Trophoblast cell (in vitro differentiated cells and primary cell): ENCODE results near the gene SSBP2.

Experiments used
- DNase-seq, 2 donors: peaks; one replicate each; pipeline ENCODE4 v3.0.0-alpha.2; 2016
- H2AFZ ChIP-seq: 2 replicates; pipeline ENCODE4 v1.6.1; 2013; ENCODE audit warnings: low read length, moderate library complexity, mild to moderate bottlenecking; ENCODE audit not compliant: insufficient read depth, poor library complexity
- H2AK5ac ChIP-seq: 2 replicates; pipeline ENCODE4 v1.6.1; 2013; ENCODE audit warnings: mild to moderate bottlenecking, low read length
- H2BK120ac ChIP-seq: 2 replicates; pipeline ENCODE4 v1.6.1; 2013; ENCODE audit warnings: low read length, mild to moderate bottlenecking, moderate library complexity; ENCODE audit not compliant: insufficient read depth, poor library complexity
- H2BK12ac ChIP-seq: 2 replicates; pipeline ENCODE4 v1.6.1; 2013; ENCODE audit warnings: mild to moderate bottlenecking, low read length, moderate library complexity
- H2BK5ac ChIP-seq: 2 replicates; pipeline ENCODE4 v1.6.1; 2013; ENCODE audit warnings: low read length, low read depth, moderate library complexity, mild to moderate bottlenecking; ENCODE audit not compliant: poor library complexity
- H3K14ac ChIP-seq: 2 replicates; pipeline ENCODE4 v1.6.1; 2013; ENCODE audit warnings: mild to moderate bottlenecking, low read length
- H3K18ac ChIP-seq: 2 replicates; pipeline ENCODE4 v1.6.1; 2013; ENCODE audit warnings: mild to moderate bottlenecking, low read length
- H3K23ac ChIP-seq: 2 replicates; pipeline ENCODE4 v1.6.1; 2013; ENCODE audit warnings: low read length
- H3K27ac ChIP-seq: 2 replicates; pipeline ENCODE4 v1.5.1; 2013; ENCODE audit warnings: low read depth, mild to moderate bottlenecking, inconsistent platforms, low read length, moderate library complexity
- H3K27me3 ChIP-seq: 2 replicates; pipeline ENCODE4 v1.6.1; 2013; ENCODE audit warnings: inconsistent platforms, mild to moderate bottlenecking, low read length, moderate library complexity; ENCODE audit not compliant: insufficient read depth
- H3K36me3 ChIP-seq, 2 experiments: 1 replicate in 1 of 2; 2 replicates in 1 of 2; pipeline ENCODE4 v1.6.1; 2013; ENCODE audit warnings: low read length in 2 of 2, mild to moderate bottlenecking in 2 of 2, moderate library complexity in 1 of 2; ENCODE audit not compliant: insufficient read depth in 2 of 2, control insufficient read depth in 1 of 2
- H3K4ac ChIP-seq: 2 replicates; pipeline ENCODE4 v1.6.1; 2013; ENCODE audit warnings: low read depth, mild to moderate bottlenecking, low read length, moderate library complexity
- H3K4me1 ChIP-seq, 2 experiments: 1 replicate in 1 of 2; 2 replicates in 1 of 2; pipeline ENCODE4 v1.6.1; 2013; ENCODE audit warnings: low read length in 2 of 2, mild to moderate bottlenecking in 2 of 2, moderate library complexity in 1 of 2; ENCODE audit not compliant: insufficient read depth in 2 of 2, control insufficient read depth in 1 of 2
- H3K4me2 ChIP-seq: 2 replicates; pipeline ENCODE4 v1.6.1; 2013; ENCODE audit warnings: inconsistent platforms, mild to moderate bottlenecking, low read length, moderate library complexity
- H3K4me3 ChIP-seq: 2 replicates; pipeline ENCODE4 v1.5.1; 2013; ENCODE audit warnings: mild to moderate bottlenecking, low read depth, low read length, inconsistent platforms
- H3K79me1 ChIP-seq: one replicate; pipeline ENCODE4 v1.6.1; 2013; ENCODE audit warnings: low read length
- H3K79me2 ChIP-seq: 2 replicates; pipeline ENCODE4 v1.6.1; 2013; ENCODE audit warnings: low read length, mild to moderate bottlenecking; ENCODE audit not compliant: control insufficient read depth, insufficient read depth, poor library complexity
- H3K9ac ChIP-seq: 2 replicates; pipeline ENCODE4 v1.6.1; 2013; ENCODE audit warnings: mild to moderate bottlenecking, low read length
- H3K9me3 ChIP-seq: 2 replicates; pipeline ENCODE4 v1.6.1; 2013; ENCODE audit warnings: low read depth, mild to moderate bottlenecking, control low read depth, inconsistent platforms, low read length; ENCODE audit not compliant: insufficient read depth
- H4K12ac ChIP-seq: 2 replicates; pipeline ENCODE4 v1.6.1; 2013; ENCODE audit warnings: low read depth, mild to moderate bottlenecking, low read length, moderate library complexity
- H4K8ac ChIP-seq: 2 replicates; pipeline ENCODE4 v1.6.1; 2013; ENCODE audit warnings: low read depth, mild to moderate bottlenecking, low read length, moderate library complexity
- H4K91ac ChIP-seq: one replicate; pipeline ENCODE4 v1.6.1; 2013; ENCODE audit warnings: low read depth, mild to moderate bottlenecking, low read length, moderate library complexity
- WGBS: extraction: QIAGEN DNeasy Blood & Tissue Kit; methylation state at CpG from one replicate; pipeline ENCODE4 v1.1.7; 2013; ENCODE audit warnings: missing lambda C conversion rate; ENCODE audit not compliant: insufficient read length, insufficient coverage; ENCODE audit errors: extremely low coverage; 5-methylcytosine and 5-hydroxymethylcytosine counted together

Gene SSBP2

GRCh38 chr5:81708889-81709288, 42.0 kb downstream of the SSBP2 start:
- H3K23ac ChIP-seq: no peak overlapping the region
- H3K36me3 ChIP-seq: no peaks in the 10 kb centered on the region
- H3K27ac ChIP-seq: no peak overlapping the region
- H3K9me3 ChIP-seq: no peaks in the 10 kb centered on the region
- no peak overlapping the region for H2BK120ac ChIP-seq
- no peak overlapping the region for H3K4me3 ChIP-seq
- no peak overlapping the region for H4K12ac ChIP-seq
- no peak overlapping the region for H3K14ac ChIP-seq
- H4K91ac ChIP-seq: no peak overlapping the region
- no peak overlapping the region for H3K4ac ChIP-seq
- no peak overlapping the region for H2BK5ac ChIP-seq
- no peaks in the 10 kb centered on the region for H3K79me2 ChIP-seq
- H3K9ac ChIP-seq: no peak overlapping the region
- no peaks in the 10 kb centered on the region for H3K79me1 ChIP-seq
- no peak overlapping the region for H3K18ac ChIP-seq
- no peak for DNase-seq
- WGBS: no CpG with 5 or more reads among the region's 1 CpG
- no peaks in the 10 kb centered on the region for H3K4me1 ChIP-seq
- H3K4me2 ChIP-seq: no peak overlapping the region
- H3K27me3 ChIP-seq: no peaks in the 10 kb centered on the region
- no peak overlapping the region for H2AFZ ChIP-seq
- no peak overlapping the region for H4K8ac ChIP-seq
- no peak overlapping the region for H2BK12ac ChIP-seq
- H2AK5ac ChIP-seq: no peak overlapping the region

GRCh38 chr5:81703840-81704239, 47.1 kb downstream of the SSBP2 start:
- Histone ChIP-seq H2BK5ac (no peak overlapping the region), H2AK5ac (no peak overlapping the region), H3K4me3 (no peak overlapping the region), H2BK12ac (no peak overlapping the region), H3K23ac (no peak overlapping the region), H4K91ac (no peak overlapping the region), H3K4ac (no peak overlapping the region), H3K36me3 (no peaks in the 10 kb centered on the region), H3K27me3 (no peaks in the 10 kb centered on the region), H3K9me3 (peaks cover 1% of the 10 kb centered on the region), H3K14ac (no peak overlapping the region), H4K12ac (no peak overlapping the region), H3K79me1 (no peaks in the 10 kb centered on the region), H3K27ac (no peak overlapping the region), H4K8ac (no peak overlapping the region), H2AFZ (no peak overlapping the region), H3K79me2 (no peaks in the 10 kb centered on the region), H3K18ac (no peak overlapping the region), H3K4me1 (no peaks in the 10 kb centered on the region), H3K9ac (no peak overlapping the region), H2BK120ac (no peak overlapping the region), H3K4me2 (no peak overlapping the region)
- no peak for DNase-seq
- no CpG with 5 or more reads among the region's 2 CpGs for WGBS

GRCh38 chr5:81700166-81700565, 50.7 kb downstream of the SSBP2 start:
- no peak overlapping the region for H3K27ac ChIP-seq
- no peak overlapping the region for H3K14ac ChIP-seq

GRCh38 chr5:81698813-81699212, 52.1 kb downstream of the SSBP2 start:
- Histone ChIP-seq H3K27me3 (no peaks in the 10 kb centered on the region), H4K8ac (no peak overlapping the region), H3K4ac (no peak overlapping the region), H3K14ac (no peak overlapping the region), H3K4me1 (no peaks in the 10 kb centered on the region), H4K91ac (no peak overlapping the region), H2BK120ac (no peak overlapping the region), H2BK5ac (no peak overlapping the region), H3K9me3 (peaks cover 1% of the 10 kb centered on the region), H2AK5ac (no peak overlapping the region), H3K79me2 (no peaks in the 10 kb centered on the region), H4K12ac (no peak overlapping the region), H3K23ac (no peak overlapping the region), H3K4me3 (no peak overlapping the region), H3K18ac (no peak overlapping the region), H2AFZ (no peak overlapping the region), H3K27ac (no peak overlapping the region), H3K36me3 (no peaks in the 10 kb centered on the region), H3K9ac (no peak overlapping the region), H3K4me2 (no peak overlapping the region), H3K79me1 (no peaks in the 10 kb centered on the region), H2BK12ac (no peak overlapping the region)
- no CpG with 5 or more reads among the region's 2 CpGs for WGBS
- no peak for DNase-seq

More at GRCh38 chr5:81700166-81700565, 50.7 kb downstream of the SSBP2 start:
- Histone ChIP-seq H4K91ac (no peak overlapping the region), H3K4ac (no peak overlapping the region), H3K4me2 (no peak overlapping the region), H3K79me2 (no peaks in the 10 kb centered on the region), H3K18ac (no peak overlapping the region), H3K27me3 (no peaks in the 10 kb centered on the region), H2BK120ac (no peak overlapping the region), H4K12ac (no peak overlapping the region), H3K79me1 (no peaks in the 10 kb centered on the region), H4K8ac (no peak overlapping the region), H3K36me3 (no peaks in the 10 kb centered on the region), H3K23ac (no peak overlapping the region), H2AK5ac (no peak overlapping the region), H2AFZ (no peak overlapping the region), H2BK5ac (no peak overlapping the region), H3K9ac (no peak overlapping the region), H3K9me3 (peaks cover 1% of the 10 kb centered on the region), H3K4me3 (no peak overlapping the region), H2BK12ac (no peak overlapping the region), H3K4me1 (no peaks in the 10 kb centered on the region)
- no peak for DNase-seq
